Endothelial cell of umbilical vein (primary cell): ENCODE results near the gene RPP38. TPM values are rescaled to one million over a fixed set of nuclear protein-coding genes. Genes with fewer than 3 reads are reported as not detected.

ENCODE experiments used
- BruUV-seq: library from RNA; stranded (reverse); fragments of 400-500 nt; replicated peaks from 2 replicates; lab custom pipeline; 2021; lab: Mats Ljungman, UMichigan
- CTCF ChIA-PET: fragments of 300-600, 350-600 bp; sonication (Branson Sonifier 250); formaldehyde crosslinking; loops from one replicate; lab custom pipeline; 2021; ENCODE audit warnings: antibody characterized with exemption, inconsistent platforms; lab: Charles Lee
- POLR2A ChIA-PET: fragments of 300-600, 350-600 bp; sonication (Branson Sonifier 250); formaldehyde crosslinking; loops from one replicate; lab custom pipeline; 2021; ENCODE audit warnings: antibody characterized with exemption, inconsistent platforms; lab: Charles Lee
- DNase-seq: peaks from one replicate; pipeline ENCODE4 v3.0.0-alpha.2; 2011; ENCODE audit warnings: low read depth, low spot score
- FAIRE-seq: peaks from 2 replicates; lab custom pipeline; 2011; peaks lifted over from hg19 to GRCh38; lab: Jason Lieb, UNC
- H2AFZ ChIP-seq: 2 replicates; pipeline ENCODE4 v1.6.0; 2012; ENCODE audit warnings: low read depth, low read length, control low read depth, inconsistent platforms
- H3K27ac ChIP-seq: 2 replicates; pipeline ENCODE4 v1.5.1; 2011; ENCODE audit warnings: low read depth, mild to moderate bottlenecking, control low read depth, low read length, moderate library complexity; ENCODE audit not compliant: insufficient read depth
- H3K27me3 ChIP-seq, 2 experiments: 2 replicates each; pipeline versions ENCODE4 v1.6.0 to v1.6.1; 2011; ENCODE audit warnings: low read length in 2 of 2, mixed read lengths in 1 of 2; ENCODE audit not compliant: control insufficient read depth in 2 of 2, insufficient read depth in 2 of 2
- H3K36me3 ChIP-seq, 2 experiments: 2 replicates in 1 of 2; 3 replicates in 1 of 2; pipeline ENCODE4 v1.5.1; 2011; ENCODE audit warnings: low read length in 2 of 2, mild to moderate bottlenecking in 1 of 2, moderate library complexity in 1 of 2; ENCODE audit not compliant: control insufficient read depth in 2 of 2, insufficient read depth in 2 of 2; ENCODE audit errors: extremely low read depth in 1 of 2
- H3K4me1 ChIP-seq: 3 replicates; pipeline ENCODE4 v1.5.1; 2011; ENCODE audit warnings: mild to moderate bottlenecking, low read length; ENCODE audit not compliant: control insufficient read depth, insufficient read depth; ENCODE audit errors: extremely low read depth
- H3K4me2 ChIP-seq: 2 replicates; pipeline ENCODE4 v1.6.1; 2011; ENCODE audit warnings: low read length, control low read depth, mixed read lengths; ENCODE audit not compliant: insufficient read depth
- H3K4me3 ChIP-seq, 3 experiments: fragments of 200-600 bp in 1 of 3; sonication (generic), shearing (Covaris generic) in 1 of 3; replicated peaks in 1 of 3; 2 replicates each; pipeline ENCODE4 v1.5.1; 2011 to 2016; ENCODE audit warnings: control low read depth in 3 of 3, low read length in 3 of 3, mild to moderate bottlenecking in 2 of 3, inconsistent platforms in 1 of 3, low read depth in 1 of 3, moderate library complexity in 1 of 3; ENCODE audit not compliant: insufficient read depth in 1 of 3
- H3K79me2 ChIP-seq: 2 replicates; pipeline ENCODE4 v1.6.0; 2012; ENCODE audit warnings: low read length, inconsistent platforms; ENCODE audit not compliant: control insufficient read depth, insufficient read depth
- H3K9ac ChIP-seq: replicated peaks from 2 replicates; pipeline ENCODE3; 2011; ENCODE audit warnings: low read length, control low read depth; ENCODE audit not compliant: insufficient read depth; ENCODE audit errors: extremely low read depth
- H3K9me1 ChIP-seq: replicated peaks from 3 replicates; pipeline ENCODE4 v1.6.0; 2011; ENCODE audit warnings: mild to moderate bottlenecking, low read length; ENCODE audit not compliant: control insufficient read depth, insufficient read depth; ENCODE audit errors: extremely low read depth
- H3K9me3 ChIP-seq: replicated peaks from 2 replicates; pipeline ENCODE4 v1.5.1; 2012; ENCODE audit warnings: low read length, inconsistent platforms; ENCODE audit not compliant: control insufficient read depth, insufficient read depth
- H4K20me1 ChIP-seq: replicated peaks from 2 replicates; pipeline ENCODE3; 2011; ENCODE audit warnings: mild to moderate bottlenecking, low read length; ENCODE audit not compliant: control insufficient read depth, insufficient read depth; ENCODE audit errors: extremely low read depth
- EZH2 ChIP-seq: IDR thresholded peaks from 2 replicates; pipeline ENCODE4 v1.6.1; 2012; ENCODE audit warnings: borderline replicate concordance, low read depth, mild to moderate bottlenecking, moderate library complexity, low read length, inconsistent platforms; ENCODE audit not compliant: severe bottlenecking
- FOS ChIP-seq: IDR thresholded peaks from 2 replicates; pipeline ENCODE4 v1.6.1; 2011; ENCODE audit warnings: mild to moderate bottlenecking, low read length, moderate library complexity, borderline replicate concordance; ENCODE audit not compliant: insufficient read depth
- GATA2 ChIP-seq: IDR thresholded peaks from 2 replicates; pipeline ENCODE4 v1.7.0; 2011; ENCODE audit warnings: low read depth, mild to moderate bottlenecking, moderate library complexity, mixed read lengths, low read length; ENCODE audit not compliant: insufficient read length, insufficient read depth
- JUN ChIP-seq: IDR thresholded peaks from 2 replicates; pipeline ENCODE4 v1.6.1; 2011; ENCODE audit warnings: borderline replicate concordance, low read depth; ENCODE audit not compliant: insufficient read length, insufficient read depth
- POLR2AphosphoS5 ChIP-seq: IDR thresholded peaks from 2 replicates; pipeline ENCODE4 v1.6.1; 2012; ENCODE audit warnings: low read depth, mild to moderate bottlenecking, control low read depth, low read length, moderate library complexity; ENCODE audit not compliant: insufficient read depth
- dilution Hi-C: fragments of 300-500 bp; cut with MboI; formaldehyde crosslinking; loops from one replicate; pipeline ENCODE4 v1.15.0; 2019; ENCODE audit warnings: low sequenced_read_pairs; ENCODE audit not compliant: extremely low pct_ligation_motif_present
- intact Hi-C: fragments of 100-400 bp; cut with micrococcal nuclease; formaldehyde crosslinking; loops from one replicate; pipeline ENCODE4 v1.10.0; 2022
- polyA plus RNA-seq, 4 experiments: library from polyadenylated mRNA; depleted of rRNA in 3 of 4; stranded (reverse) in 3 of 4; unstranded in 1 of 4; fragments of >200 nt; gene quantifications; 2 replicates each; pipeline versions ENCODE4 v1.2.1 to v1.2.3, GENCODE V29; 2011 to 2012; ENCODE audit warnings: missing spikeins in 1 of 4
- total RNA-seq: library from RNA; stranded (reverse); gene quantifications from 2 replicates; pipeline ENCODE4 v1.2.3, GENCODE V29; 2021
- TF ChIP-seq, protein P1 (sequence below): IDR thresholded peaks from 2 replicates; pipeline ENCODE4 v1.6.1; 2011; ENCODE audit not compliant: insufficient read depth, insufficient read length
- TF ChIP-seq, protein P2 (sequence below), 2 donors: IDR thresholded peaks; 1 replicate in 1 of 2; 2 replicates in 1 of 2; pipeline ENCODE4 v1.5.1; 2011; ENCODE audit warnings: low read length in 2 of 2, mild to moderate bottlenecking in 2 of 2, moderate library complexity in 2 of 2, control low read depth in 1 of 2, inconsistent platforms in 1 of 2, low read depth in 1 of 2; ENCODE audit not compliant: insufficient read depth in 1 of 2; ENCODE audit errors: extremely low read depth in 1 of 2

The RPP38 gene
- total and polyA plus RNA-seq, 2 donors (not counting 3 experiments of a cell fraction or from before 2014, with no cell fraction given) = 9.0 to 10.6 TPM

DNA sequence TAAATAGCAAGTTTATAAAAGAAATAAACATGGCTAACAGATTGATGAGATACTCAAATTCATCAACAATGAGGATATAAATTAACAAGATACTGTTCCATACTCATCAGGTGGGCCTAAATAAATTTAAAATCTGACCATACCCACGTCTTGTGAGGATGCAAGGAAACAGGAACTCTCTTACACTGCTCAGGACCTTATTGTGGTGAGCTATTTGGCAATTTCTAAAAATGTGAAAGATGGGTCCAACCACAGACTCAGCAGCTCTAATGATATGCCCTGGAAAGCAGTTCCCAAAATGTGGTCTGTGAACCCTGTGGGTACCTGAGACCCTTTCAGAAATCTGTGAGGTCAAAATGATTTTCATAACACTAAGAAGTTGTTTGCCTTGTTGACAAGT lies 21.5 kb downstream of the RPP38 start:
- Histone ChIP-seq H3K4me2 (no peak overlapping the region), H3K9me1 (no peaks in the 10 kb centered on the region), H3K9ac (no peak overlapping the region), H3K4me1 (no peaks in the 10 kb centered on the region), H2AFZ (no peak overlapping the region), H3K36me3 (peaks cover 11 to 28% of the 10 kb centered on the region in 2 experiments), H3K79me2 (peaks cover 30% of the 10 kb centered on the region), H3K9me3 (no peaks in the 10 kb centered on the region), H4K20me1 (peaks cover 5% of the 10 kb centered on the region), H3K27me3 (no peaks in the 10 kb centered on the region), H3K4me3 (no peak overlapping the region), H3K27ac (no peak overlapping the region)
- no peak for FAIRE-seq
- TF ChIP-seq, protein P1, sequence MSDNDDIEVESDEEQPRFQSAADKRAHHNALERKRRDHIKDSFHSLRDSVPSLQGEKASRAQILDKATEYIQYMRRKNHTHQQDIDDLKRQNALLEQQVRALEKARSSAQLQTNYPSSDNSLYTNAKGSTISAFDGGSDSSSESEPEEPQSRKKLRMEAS = no peak
- TF ChIP-seq JUN (no peak), GATA2 (no peak)
- POLR2A ChIA-PET = interaction anchor here (0.7 kb wide), 1 partner anchor 162 kb away, joined by 3 read pairs; no protein-coding TSS in a partner anchor
- CTCF ChIA-PET = no interaction called here
- intact Hi-C loops = no loop called here
- DNase-seq = no peak
- dilution Hi-C loops = no loop called here
- BruUV-seq = no TSS peak

DNA sequence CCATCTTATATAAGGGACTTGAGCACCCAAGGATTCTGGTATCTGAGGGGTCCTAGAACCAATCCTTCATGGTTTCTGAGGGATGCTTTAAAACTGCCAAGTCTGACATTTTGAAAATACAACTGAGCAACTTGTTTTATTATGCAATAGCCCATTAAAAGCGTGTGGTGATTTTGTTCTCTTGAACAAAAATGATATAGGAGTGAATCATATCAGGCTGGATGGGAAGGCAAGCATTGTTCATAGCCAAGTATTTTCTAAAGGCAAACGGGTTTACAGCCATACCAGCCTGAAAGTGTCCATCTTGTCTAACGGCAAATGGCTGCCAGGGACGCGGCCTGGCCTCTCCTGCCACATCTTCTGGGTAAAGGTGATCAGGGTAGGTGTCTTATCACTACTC lies 23.4 kb downstream of the RPP38 start:
- Histone ChIP-seq H3K79me2 (peaks cover 28% of the 10 kb centered on the region), H3K9me1 (no peaks in the 10 kb centered on the region), H2AFZ (no peak overlapping the region), H3K36me3 (peaks cover 17 to 35% of the 10 kb centered on the region in 2 experiments), H3K9ac (no peak overlapping the region), H3K4me1 (peaks cover 4% of the 10 kb centered on the region), H3K4me3 (no peak overlapping the region), H3K9me3 (no peaks in the 10 kb centered on the region), H3K27ac (no peak overlapping the region), H3K4me2 (no peak overlapping the region), H3K27me3 (no peaks in the 10 kb centered on the region), H4K20me1 (peaks cover 2% of the 10 kb centered on the region)
- intact Hi-C loops (no loop called here), dilution Hi-C loops (no loop called here)
- FAIRE-seq = no peak
- no peak for DNase-seq
- no TSS peak for BruUV-seq
- POLR2A ChIA-PET = no interaction called here
- CTCF ChIA-PET = no interaction called here
- TF ChIP-seq GATA2 (no peak), EZH2 (no peak), FOS (no peak), JUN (no peak), POLR2AphosphoS5 (no peak)
- TF ChIP-seq, protein P2, sequence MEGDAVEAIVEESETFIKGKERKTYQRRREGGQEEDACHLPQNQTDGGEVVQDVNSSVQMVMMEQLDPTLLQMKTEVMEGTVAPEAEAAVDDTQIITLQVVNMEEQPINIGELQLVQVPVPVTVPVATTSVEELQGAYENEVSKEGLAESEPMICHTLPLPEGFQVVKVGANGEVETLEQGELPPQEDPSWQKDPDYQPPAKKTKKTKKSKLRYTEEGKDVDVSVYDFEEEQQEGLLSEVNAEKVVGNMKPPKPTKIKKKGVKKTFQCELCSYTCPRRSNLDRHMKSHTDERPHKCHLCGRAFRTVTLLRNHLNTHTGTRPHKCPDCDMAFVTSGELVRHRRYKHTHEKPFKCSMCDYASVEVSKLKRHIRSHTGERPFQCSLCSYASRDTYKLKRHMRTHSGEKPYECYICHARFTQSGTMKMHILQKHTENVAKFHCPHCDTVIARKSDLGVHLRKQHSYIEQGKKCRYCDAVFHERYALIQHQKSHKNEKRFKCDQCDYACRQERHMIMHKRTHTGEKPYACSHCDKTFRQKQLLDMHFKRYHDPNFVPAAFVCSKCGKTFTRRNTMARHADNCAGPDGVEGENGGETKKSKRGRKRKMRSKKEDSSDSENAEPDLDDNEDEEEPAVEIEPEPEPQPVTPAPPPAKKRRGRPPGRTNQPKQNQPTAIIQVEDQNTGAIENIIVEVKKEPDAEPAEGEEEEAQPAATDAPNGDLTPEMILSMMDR (IDR thresholded peaks at IDR 0.05; ENCODE audit: extremely low read depth in 1 of 2, insufficient read depth in 1 of 2, low read depth in 1 of 2, low read length in 2 of 2) = no peak
- TF ChIP-seq, protein P1 = no peak
